Choroid plexus epithelial cell (primary cell): Measurements from ENCODE around the gene DMAC2.

Experiments
- DNase-seq: peaks from one replicate; pipeline ENCODE4 v3.0.0-alpha.2; 2010; ENCODE audit warnings: low read depth
- H3K4me3 ChIP-seq: 2 replicates; pipeline ENCODE4 v1.5.1; 2011; ENCODE audit warnings: low read depth, mild to moderate bottlenecking, control low read depth, low read length, moderate library complexity
- CTCF ChIP-seq: conservative IDR thresholded peaks from 2 replicates; pipeline ENCODE4 v1.5.1; 2011; ENCODE audit warnings: low read depth, mild to moderate bottlenecking, control low read depth, inconsistent platforms, low read length, moderate library complexity

Gene DMAC2

DNA sequence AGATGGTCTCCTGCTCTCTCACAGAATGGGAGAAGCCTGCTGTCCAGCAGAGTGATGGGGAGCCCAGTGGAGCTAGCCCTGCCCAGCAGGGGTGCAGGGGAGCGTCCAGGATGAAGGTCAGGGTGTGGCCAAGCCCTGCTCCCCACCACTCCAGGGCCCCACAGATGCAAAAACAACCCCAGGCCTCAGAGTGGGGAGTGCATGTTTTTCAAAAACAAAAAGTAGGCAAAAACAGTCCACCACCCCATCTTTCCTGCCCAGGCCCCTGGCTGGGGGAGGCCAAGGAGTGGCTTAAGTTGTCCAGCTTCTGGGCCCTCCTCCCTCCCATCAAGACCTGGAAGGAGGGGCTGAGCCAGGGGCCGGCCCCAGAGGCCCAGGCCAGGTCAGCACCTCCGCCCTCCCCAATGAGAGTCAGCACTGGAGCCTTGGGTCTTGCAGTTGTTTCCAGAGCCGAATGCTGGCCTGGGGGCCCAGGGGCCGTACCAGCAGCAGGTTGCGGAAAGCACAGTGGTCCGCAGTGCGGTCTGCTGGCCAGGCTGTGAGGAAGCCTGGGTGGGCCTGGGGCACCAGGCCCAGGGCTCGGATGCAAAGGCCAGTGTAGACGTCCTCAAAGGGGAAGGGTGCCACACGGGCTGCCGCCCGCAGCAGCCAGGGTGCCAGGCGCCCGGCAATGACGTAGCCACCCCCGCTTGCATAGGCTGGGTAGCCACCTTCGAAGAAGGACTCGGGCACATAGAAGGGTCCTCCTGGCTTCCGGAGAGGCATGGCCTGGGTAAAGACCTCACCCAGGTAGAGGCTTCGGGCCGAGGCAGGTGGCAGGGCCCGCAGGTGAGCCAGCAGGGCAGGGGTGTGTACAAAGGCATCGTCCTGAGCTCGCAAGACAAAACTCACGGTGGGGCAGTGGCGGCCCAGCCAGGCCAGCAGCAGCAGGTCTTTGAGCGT, 14.3 kb downstream of the DMAC2 start:
- no peak for TF ChIP-seq CTCF
- DNase-seq: no peak
- H3K4me3 ChIP-seq: no peak overlapping the region

DNA sequence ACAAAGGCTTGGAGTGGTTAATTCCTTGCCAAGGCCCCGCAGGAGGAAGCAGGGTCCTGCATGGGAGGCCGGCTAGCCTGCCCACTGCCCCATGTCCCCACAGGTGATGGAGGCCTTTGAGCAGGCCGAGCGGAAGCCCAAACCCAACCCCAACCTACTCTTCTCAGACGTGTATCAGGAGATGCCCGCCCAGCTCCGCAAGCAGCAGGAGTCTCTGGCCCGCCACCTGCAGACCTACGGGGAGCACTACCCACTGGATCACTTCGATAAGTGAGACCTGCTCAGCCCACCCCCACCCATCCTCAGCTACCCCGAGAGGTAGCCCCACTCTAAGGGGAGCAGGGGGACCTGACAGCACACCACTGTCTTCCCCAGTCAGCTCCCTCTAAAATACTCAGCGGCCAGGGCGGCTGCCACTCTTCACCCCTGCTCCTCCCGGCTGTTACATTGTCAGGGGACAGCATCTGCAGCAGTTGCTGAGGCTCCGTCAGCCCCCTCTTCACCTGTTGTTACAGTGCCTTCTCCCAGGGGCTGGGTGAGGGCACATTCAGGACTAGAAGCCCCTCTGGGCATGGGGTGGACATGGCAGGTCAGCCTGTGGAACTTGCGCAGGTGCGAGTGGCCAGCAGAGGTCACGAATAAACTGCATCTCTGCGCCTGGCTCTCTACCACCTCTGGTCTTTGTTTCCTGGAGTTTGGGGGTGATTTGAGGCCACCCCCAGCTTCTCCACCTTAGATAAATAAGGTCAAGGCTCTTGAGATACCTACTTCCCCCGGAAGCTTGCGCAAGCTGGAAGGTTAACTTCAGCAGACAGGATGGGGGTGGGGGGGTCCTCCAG, 15.2 kb downstream of the DMAC2 start:
- no peak for DNase-seq
- no peak overlapping the region for H3K4me3 ChIP-seq

DNA sequence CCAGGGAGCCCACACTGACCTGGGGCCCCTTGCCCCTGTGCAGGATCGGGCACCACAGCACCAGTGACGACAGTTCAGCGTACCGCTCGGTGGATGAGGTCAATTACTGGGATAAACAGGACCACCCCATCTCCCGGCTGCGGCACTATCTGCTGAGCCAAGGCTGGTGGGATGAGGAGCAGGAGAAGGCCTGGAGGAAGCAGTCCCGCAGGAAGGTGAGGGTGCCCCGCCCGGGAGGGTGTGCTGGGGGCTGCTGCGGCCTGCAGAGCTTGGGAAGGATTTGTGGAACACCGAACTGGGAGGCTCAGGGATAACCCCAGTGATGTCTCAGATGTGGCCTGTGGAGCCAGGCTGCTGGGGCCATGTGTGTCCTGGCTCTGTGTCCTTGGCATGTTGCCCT, 16.8 kb downstream of the DMAC2 start:
- no peak for TF ChIP-seq CTCF
- no peak for DNase-seq
- H3K4me3 ChIP-seq: no peak overlapping the region

More for the DNA sequence above, 15.2 kb downstream of the DMAC2 start:
- TF ChIP-seq CTCF: no peak

DNA sequence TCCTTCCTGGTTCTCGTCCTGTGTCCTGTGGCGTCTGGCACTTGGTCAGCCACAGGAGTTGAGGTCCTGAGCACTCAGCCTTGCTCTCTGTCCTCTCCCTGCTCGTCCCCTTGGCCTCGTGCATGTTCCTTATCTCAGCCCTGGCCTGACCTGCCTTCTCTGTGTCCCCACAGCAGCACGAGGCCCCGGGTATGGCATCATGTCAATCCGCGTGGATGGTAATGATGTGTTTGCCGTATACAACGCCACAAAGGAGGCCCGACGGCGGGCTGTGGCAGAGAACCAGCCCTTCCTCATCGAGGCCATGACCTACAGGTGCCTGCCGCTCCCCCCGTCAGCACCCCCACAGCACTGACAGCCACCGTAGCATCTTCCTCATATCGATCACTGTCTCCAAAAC, 17.3 kb downstream of the DMAC2 start:
- H3K4me3 ChIP-seq: no peak overlapping the region
- no peak for DNase-seq
- TF ChIP-seq CTCF: no peak

DNA sequence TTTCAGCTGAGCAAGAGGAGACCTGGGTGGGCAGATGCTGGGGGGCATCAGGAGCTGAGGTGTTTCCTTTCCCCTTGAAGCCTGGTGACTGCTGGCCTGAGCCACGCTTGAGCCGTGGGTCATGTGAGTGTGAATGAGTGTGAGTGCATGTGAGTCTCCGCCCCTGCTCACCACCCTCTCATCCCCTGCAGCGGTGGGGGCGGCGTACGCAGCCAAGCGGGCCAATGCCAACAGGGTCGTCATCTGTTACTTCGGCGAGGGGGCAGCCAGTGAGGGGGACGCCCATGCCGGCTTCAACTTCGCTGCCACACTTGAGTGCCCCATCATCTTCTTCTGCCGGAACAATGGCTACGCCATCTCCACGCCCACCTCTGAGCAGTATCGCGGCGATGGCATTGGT, 17.7 kb downstream of the DMAC2 start:
- no peak for DNase-seq
- no peak overlapping the region for H3K4me3 ChIP-seq
- no peak for TF ChIP-seq CTCF

DNA sequence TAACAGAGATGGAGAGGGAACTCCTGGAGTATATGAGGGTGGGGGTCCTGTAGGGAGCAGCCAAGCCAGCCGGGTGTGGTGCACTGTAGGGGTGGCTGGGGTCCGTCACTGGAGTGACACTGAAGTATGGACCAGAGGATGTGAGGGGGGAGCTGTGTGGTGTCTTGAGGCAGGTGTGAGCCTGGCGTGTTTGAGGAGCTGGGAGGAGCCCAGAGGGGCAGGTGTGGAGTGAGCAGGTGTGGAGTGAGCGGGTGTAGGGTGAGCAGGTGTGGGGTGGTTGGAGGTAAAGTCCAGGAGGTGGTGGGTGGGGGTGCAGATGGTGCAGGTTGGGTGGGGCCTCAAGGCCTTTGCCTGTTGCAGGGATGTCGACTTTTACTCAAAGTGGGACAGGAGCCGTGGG, 18.4 kb downstream of the DMAC2 start:
- H3K4me3 ChIP-seq: no peak overlapping the region
- DNase-seq: no peak
- TF ChIP-seq CTCF: no peak
